Suprapubic skin (tissue), 4 donors: Measurements from ENCODE around the gene MYO9A. TPM values are rescaled to one million over a fixed set of nuclear protein-coding genes. Genes with fewer than 3 reads are reported as not detected.

Source experiments
- DNase-seq, 2 donors: peaks; one replicate each; pipeline ENCODE4 v3.0.0-alpha.2; 2019; ENCODE audit warnings: low spot score in 2 of 2
- H3K27ac ChIP-seq: fragments of 200-600 bp; sonication (generic); one replicate; pipeline ENCODE4 v1.5.1; 2019
- H3K27me3 ChIP-seq: fragments of 200-600 bp; sonication (generic); one replicate; pipeline ENCODE4 v1.5.1; 2019
- H3K36me3 ChIP-seq: fragments of 200-600 bp; sonication (generic); one replicate; pipeline ENCODE4 v1.5.1; 2019
- H3K4me1 ChIP-seq: fragments of 200-600 bp; sonication (generic); one replicate; pipeline ENCODE4 v1.5.1; 2019
- H3K4me3 ChIP-seq: fragments of 200-600 bp; sonication (generic); one replicate; pipeline ENCODE4 v1.5.1; 2019; ENCODE audit warnings: mild to moderate bottlenecking
- H3K9me3 ChIP-seq: fragments of 200-600 bp; sonication (generic); one replicate; pipeline ENCODE4 v1.5.1; 2019
- EP300 ChIP-seq: sonication (generic); formaldehyde crosslinking; IDR thresholded peaks from one replicate; pipeline ENCODE4 v1.6.1; 2017; ENCODE audit warnings: antibody characterized with exemption
- POLR2A ChIP-seq, 2 donors: fragments of 450-650 bp; IDR thresholded peaks; one replicate each; pipeline ENCODE4 v1.6.1; 2017; ENCODE audit warnings: antibody characterized with exemption in 2 of 2, mild to moderate bottlenecking in 2 of 2, moderate library complexity in 2 of 2
- POLR2AphosphoS5 ChIP-seq, 3 donors: sonication (generic); formaldehyde crosslinking; IDR thresholded peaks; one replicate each; pipeline ENCODE4 v1.6.1; 2017; ENCODE audit warnings: antibody characterized with exemption in 3 of 3
- WGBS: methylation state at CpG from one replicate; pipeline ENCODE4 v1.1.5; 2018; 5-methylcytosine and 5-hydroxymethylcytosine counted together
- total RNA-seq, 4 donors: library from RNA; depleted of rRNA; stranded (reverse); fragments of >200 nt; gene quantifications; one replicate each; pipeline ENCODE4 v1.1.0, GENCODE V29; 2016
- TF ChIP-seq, protein P1 (sequence below), 2 donors: fragments of 200-600 bp in 1 of 2; fragments of 450-650 bp in 1 of 2; sonication (generic) in 1 of 2; IDR thresholded peaks; one replicate each; pipeline ENCODE4 v1.5.1; 2016 to 2019; ENCODE audit warnings: antibody characterized with exemption in 2 of 2, mild to moderate bottlenecking in 1 of 2, moderate library complexity in 1 of 2

The MYO9A gene
- total RNA-seq, 4 donors from 2014 or later: 54.0 to 89.7 (median 61.8) TPM

DNA sequence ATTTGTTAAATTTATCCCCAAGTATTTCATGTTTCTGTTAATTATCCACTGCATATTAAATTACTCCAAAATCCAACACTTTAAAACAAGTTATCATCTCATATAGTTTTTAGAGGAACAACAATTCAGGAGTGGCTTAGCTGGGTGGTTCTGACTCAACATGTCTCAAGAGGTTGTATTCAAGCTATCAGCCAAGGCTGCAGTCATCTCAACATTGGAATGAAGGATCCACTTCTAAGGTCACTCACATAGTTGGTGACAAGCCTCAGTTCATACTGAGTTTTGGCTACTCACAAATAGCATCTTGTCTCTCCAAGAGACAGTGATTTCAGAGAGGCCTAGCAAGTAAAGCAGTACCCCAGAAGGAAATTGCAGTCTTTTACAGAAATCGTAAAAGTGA is 172.9 kb downstream of the MYO9A start:
- TF ChIP-seq EP300: no peak
- TF ChIP-seq POLR2A (IDR thresholded peaks at IDR 0.05): no peak
- TF ChIP-seq, protein P1, sequence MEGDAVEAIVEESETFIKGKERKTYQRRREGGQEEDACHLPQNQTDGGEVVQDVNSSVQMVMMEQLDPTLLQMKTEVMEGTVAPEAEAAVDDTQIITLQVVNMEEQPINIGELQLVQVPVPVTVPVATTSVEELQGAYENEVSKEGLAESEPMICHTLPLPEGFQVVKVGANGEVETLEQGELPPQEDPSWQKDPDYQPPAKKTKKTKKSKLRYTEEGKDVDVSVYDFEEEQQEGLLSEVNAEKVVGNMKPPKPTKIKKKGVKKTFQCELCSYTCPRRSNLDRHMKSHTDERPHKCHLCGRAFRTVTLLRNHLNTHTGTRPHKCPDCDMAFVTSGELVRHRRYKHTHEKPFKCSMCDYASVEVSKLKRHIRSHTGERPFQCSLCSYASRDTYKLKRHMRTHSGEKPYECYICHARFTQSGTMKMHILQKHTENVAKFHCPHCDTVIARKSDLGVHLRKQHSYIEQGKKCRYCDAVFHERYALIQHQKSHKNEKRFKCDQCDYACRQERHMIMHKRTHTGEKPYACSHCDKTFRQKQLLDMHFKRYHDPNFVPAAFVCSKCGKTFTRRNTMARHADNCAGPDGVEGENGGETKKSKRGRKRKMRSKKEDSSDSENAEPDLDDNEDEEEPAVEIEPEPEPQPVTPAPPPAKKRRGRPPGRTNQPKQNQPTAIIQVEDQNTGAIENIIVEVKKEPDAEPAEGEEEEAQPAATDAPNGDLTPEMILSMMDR (IDR thresholded peaks at IDR 0.05): no peak
- TF ChIP-seq POLR2AphosphoS5 (IDR thresholded peaks at IDR 0.05): no peak
- Histone ChIP-seq H3K4me1 (no peaks in the 10 kb centered on the region), H3K9me3 (no peaks in the 10 kb centered on the region), H3K27me3 (no peaks in the 10 kb centered on the region), H3K4me3 (no peak overlapping the region), H3K27ac (no peak overlapping the region), H3K36me3 (no peaks in the 10 kb centered on the region)
- 89% methylated on average over 1 of the region's 1 CpG for WGBS
- DNase-seq: no peak

DNA sequence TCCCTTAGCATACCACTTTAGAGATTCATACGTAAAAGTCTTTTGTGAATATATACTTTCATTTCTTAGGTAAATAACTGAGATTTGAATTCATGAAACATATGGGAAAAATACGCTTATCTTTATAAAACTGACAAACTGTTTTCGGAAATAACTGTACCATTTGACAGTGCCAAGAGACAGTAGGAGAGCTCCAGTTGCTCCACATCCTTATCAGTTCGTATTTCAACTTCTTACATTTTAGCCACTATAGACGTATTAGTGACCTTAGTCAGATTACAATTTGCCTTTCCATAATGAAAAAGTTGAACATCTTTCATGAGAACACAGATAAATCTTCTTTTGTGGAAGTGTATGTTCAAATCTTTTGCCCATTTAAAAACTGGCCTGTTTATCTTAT is 174.1 kb downstream of the MYO9A start:
- Histone ChIP-seq H3K4me1 (no peaks in the 10 kb centered on the region), H3K27ac (no peak overlapping the region), H3K4me3 (no peak overlapping the region), H3K9me3 (no peaks in the 10 kb centered on the region), H3K27me3 (no peaks in the 10 kb centered on the region), H3K36me3 (no peaks in the 10 kb centered on the region)
- no peak for DNase-seq
- WGBS: 96% methylated on average over 5 of the region's 5 CpGs
- TF ChIP-seq POLR2AphosphoS5 (IDR thresholded peaks at IDR 0.05) (no peak), EP300 (no peak), POLR2A (IDR thresholded peaks at IDR 0.05) (no peak)
- TF ChIP-seq, protein P1 (IDR thresholded peaks at IDR 0.05): no peak

- Histone ChIP-seq H3K9me3 (no peaks in the 10 kb centered on the region), H3K4me1 (no peaks in the 10 kb centered on the region), H3K27ac (no peak overlapping the region), H3K27me3 (no peaks in the 10 kb centered on the region), H3K36me3 (peaks cover 11% of the 10 kb centered on the region), H3K4me3 (no peak overlapping the region)
- DNase-seq: no peak
- TF ChIP-seq POLR2A (IDR thresholded peaks at IDR 0.05): no peak
- no peak for TF ChIP-seq EP300
- no peak for TF ChIP-seq POLR2AphosphoS5 (IDR thresholded peaks at IDR 0.05)
- TF ChIP-seq, protein P1 (IDR thresholded peaks at IDR 0.05): no peak
- 71% methylated on average over 6 of the region's 6 CpGs for WGBS
These were observed 177.9 kb downstream of the MYO9A start for GRCh38 chr15:71939981-71940588.

GRCh38 chr15:71937650-71938311 is 180.2 kb downstream of the MYO9A start:
- no peaks in the 10 kb centered on the region for H3K27me3 ChIP-seq
- H3K4me1 ChIP-seq: no peaks in the 10 kb centered on the region
- no peak for DNase-seq
- no peaks in the 10 kb centered on the region for H3K9me3 ChIP-seq
- H3K27ac ChIP-seq: no peak overlapping the region
- TF ChIP-seq POLR2AphosphoS5 (IDR thresholded peaks at IDR 0.05): no peak
- TF ChIP-seq EP300: no peak
- TF ChIP-seq POLR2A (IDR thresholded peaks at IDR 0.05): no peak
- TF ChIP-seq, protein P1 (IDR thresholded peaks at IDR 0.05): no peak
- no peak overlapping the region for H3K4me3 ChIP-seq
- H3K36me3 ChIP-seq: peaks cover 34% of the 10 kb centered on the region
- WGBS: 92% methylated on average over 3 of the region's 3 CpGs

- Histone ChIP-seq H3K27me3 (no peaks in the 10 kb centered on the region), H3K4me1 (no peaks in the 10 kb centered on the region), H3K9me3 (no peaks in the 10 kb centered on the region), H3K27ac (no peak overlapping the region), H3K36me3 (peaks cover 67% of the 10 kb centered on the region), H3K4me3 (no peak overlapping the region)
- no peak for TF ChIP-seq EP300
- TF ChIP-seq POLR2A (IDR thresholded peaks at IDR 0.05): no peak
- TF ChIP-seq POLR2AphosphoS5 (IDR thresholded peaks at IDR 0.05): no peak
- TF ChIP-seq, protein P1 (IDR thresholded peaks at IDR 0.05): no peak
- no peak for DNase-seq
- WGBS: 94% methylated on average over 3 of the region's 3 CpGs
These were observed 183.5 kb downstream of the MYO9A start for GRCh38 chr15:71934446-71934845.
